HepG2 (cell line): ENCODE results near the gene GPR62. TPM values are rescaled to one million over a fixed set of nuclear protein-coding genes. Genes with fewer than 3 reads are reported as not detected.
A peak's percentile ranks its signal among the peaks of the same experiment; 100 is the strongest.

Experiments
- ATF2 ChIP-seq: sonication (generic); formaldehyde crosslinking; IDR thresholded peaks from 2 replicates; pipeline ENCODE4 v1.4.0; 2020; ENCODE audit warnings: missing genetic modification reagents
- CC2D1A ChIP-seq: sonication (generic); formaldehyde crosslinking; IDR thresholded peaks from 2 replicates; pipeline ENCODE4 v1.8.1; 2023; ENCODE audit warnings: mild to moderate bottlenecking, missing genetic modification reagents
- GLMP ChIP-seq: sonication (generic); formaldehyde crosslinking; IDR thresholded peaks from 2 replicates; pipeline ENCODE4 v1.9.0; 2021; ENCODE audit warnings: missing genetic modification reagents, mild to moderate bottlenecking, borderline replicate concordance
- HDAC1 ChIP-seq: sonication (generic); formaldehyde crosslinking; IDR thresholded peaks from 2 replicates; pipeline ENCODE4 v1.5.1; 2020; ENCODE audit warnings: mild to moderate bottlenecking, missing genetic modification reagents
- HES4 ChIP-seq: sonication (generic); formaldehyde crosslinking; IDR thresholded peaks from 2 replicates; pipeline ENCODE4 v1.9.0; 2021; ENCODE audit warnings: mild to moderate bottlenecking, missing genetic modification reagents, borderline replicate concordance
- HINFP ChIP-seq: sonication (generic); formaldehyde crosslinking; IDR thresholded peaks from 2 replicates; pipeline ENCODE4 v1.4.0; 2020; ENCODE audit warnings: low read depth, mild to moderate bottlenecking, missing genetic modification reagents
- HMGA1 ChIP-seq: sonication (generic); formaldehyde crosslinking; conservative IDR thresholded peaks from 2 replicates; pipeline ENCODE4 v1.4.0; 2020; ENCODE audit warnings: missing genetic modification reagents
- KAT7 ChIP-seq: IDR thresholded peaks from 2 replicates; pipeline ENCODE4 v1.6.1; 2018; ENCODE audit warnings: borderline replicate concordance, missing compliant biosample characterization
- MEIS1 ChIP-seq: sonication (generic); formaldehyde crosslinking; IDR thresholded peaks from 2 replicates; pipeline ENCODE4 v1.9.0; 2021; ENCODE audit warnings: mild to moderate bottlenecking, missing genetic modification reagents, moderate library complexity, borderline replicate concordance
- NR2F2 ChIP-seq: IDR thresholded peaks from 2 replicates; pipeline ENCODE4 v1.6.1; 2012; ENCODE audit warnings: low read depth, inconsistent platforms, borderline replicate concordance
- POLR2AphosphoS5 ChIP-seq: IDR thresholded peaks from 2 replicates; pipeline ENCODE4 v1.6.1; 2012; ENCODE audit warnings: low read depth, low read length
- RNF2 ChIP-seq: fragments of 450-650 bp; conservative IDR thresholded peaks from 2 replicates; pipeline ENCODE4 v1.6.1; 2016; ENCODE audit warnings: low read depth
- SNAPC4 ChIP-seq: sonication (generic); formaldehyde crosslinking; IDR thresholded peaks from 2 replicates; pipeline ENCODE4 v1.4.0; 2020; ENCODE audit warnings: mild to moderate bottlenecking, missing genetic modification reagents
- THAP8 ChIP-seq: sonication (generic); formaldehyde crosslinking; IDR thresholded peaks from 2 replicates; pipeline ENCODE4 v1.5.1; 2020; ENCODE audit warnings: missing genetic modification reagents, mild to moderate bottlenecking, borderline replicate concordance
- ZKSCAN1 ChIP-seq: fragments of 150-350 bp; IDR thresholded peaks from 2 replicates; pipeline ENCODE4 v1.6.1; 2014; ENCODE audit warnings: low read length
- ZMAT3 ChIP-seq: sonication (generic); formaldehyde crosslinking; conservative IDR thresholded peaks from 2 replicates; pipeline ENCODE4 v1.7.0; 2021; ENCODE audit warnings: missing genetic modification reagents
- ZNF143 ChIP-seq: sonication (generic); formaldehyde crosslinking; IDR thresholded peaks from 2 replicates; pipeline ENCODE4 v1.4.0; 2020; ENCODE audit warnings: missing genetic modification reagents
- ZNF510 ChIP-seq: sonication (generic); formaldehyde crosslinking; IDR thresholded peaks from 2 replicates; pipeline ENCODE4 v1.4.0; 2020; ENCODE audit warnings: low read depth, mild to moderate bottlenecking, missing genetic modification reagents
- ZNF652 ChIP-seq: IDR thresholded peaks from 2 replicates; pipeline ENCODE4 v1.6.1; 2016; ENCODE audit warnings: low read depth, borderline replicate concordance
- ZNF772 ChIP-seq: sonication (generic); formaldehyde crosslinking; IDR thresholded peaks from 2 replicates; pipeline ENCODE4 v1.5.0; 2020; ENCODE audit warnings: mild to moderate bottlenecking, missing genetic modification reagents
- ZNF879 ChIP-seq: sonication (generic); formaldehyde crosslinking; IDR thresholded peaks from 2 replicates; pipeline ENCODE4 v1.8.1; 2023; ENCODE audit warnings: missing genetic modification reagents
- polyA plus RNA-seq, 8 experiments: library from polyadenylated mRNA; depleted of rRNA in 3 of 8; stranded (reverse) in 7 of 8; unstranded in 1 of 8; fragments of >200 nt; fragmentation: Illumina TruSeq in 4 of 8; extraction: Trizol in 4 of 8; gene quantifications; 2 replicates each; pipeline versions ENCODE4 v1.2.1 to v1.2.3, GENCODE V29; 2011 to 2016; ENCODE audit warnings: low read depth in 4 of 8, missing spikeins in 1 of 8, mixed read lengths in 1 of 8; ENCODE audit not compliant: insufficient read depth in 1 of 8
- total RNA-seq, 5 experiments: library from RNA; depleted of rRNA; stranded (reverse); fragments of >200 nt; fragmentation: Illumina TruSeq; extraction: Trizol; gene quantifications; 2 replicates each; pipeline ENCODE4 v1.2.3, GENCODE V29; 2016; ENCODE audit warnings: low read depth in 1 of 5

GPR62 gene
- total and polyA plus RNA-seq, 2 of the 13 experiments (the other 11 are each of a cell fraction or from before 2014, with no cell fraction given) = not detected

GRCh38 chr3:51982838-51983577, 27.8 kb downstream of the GPR62 start, which contains the start of gene ACY1 (continued):
- no peak for TF ChIP-seq SNAPC4 (CRISPR knock-in tag)
- TF ChIP-seq POLR2AphosphoS5 = peak; percentile 98
- TF ChIP-seq HMGA1 (CRISPR knock-in tag) = no peak
- no peak for TF ChIP-seq ZKSCAN1
- peak; percentile 16; the same call in 1 of the 2 replicates for TF ChIP-seq ATF2 (CRISPR knock-in tag)
- peak; percentile 96 for TF ChIP-seq ZNF772 (CRISPR knock-in tag)
- no peak for TF ChIP-seq HES4 (CRISPR knock-in tag)
- TF ChIP-seq GLMP (CRISPR knock-in tag) = no peak
- peak; percentile 93 for TF ChIP-seq MEIS1 (CRISPR knock-in tag)
- no peak for TF ChIP-seq CC2D1A (CRISPR knock-in tag)
- peak; percentile 89; the same call in 1 of the 2 replicates for TF ChIP-seq ZMAT3 (CRISPR knock-in tag)
- TF ChIP-seq NR2F2 = peak; percentile 68; the same call in 1 of the 2 replicates
- peak; percentile 94 for TF ChIP-seq HINFP (CRISPR knock-in tag)
- no peak for TF ChIP-seq ZNF879 (CRISPR knock-in tag)
- TF ChIP-seq ZNF510 (CRISPR knock-in tag) = peak; percentile 7; the same call in 1 of the 2 replicates
- no peak for TF ChIP-seq THAP8
- TF ChIP-seq HDAC1 (CRISPR knock-in tag) = peak; percentile 96
- TF ChIP-seq ZNF143 (CRISPR knock-in tag) = peak; percentile 57; the same call in 1 of the 2 replicates
- no peak for TF ChIP-seq ZNF652 (CRISPR knock-in tag)
- TF ChIP-seq RNF2 = no peak
- TF ChIP-seq KAT7 (CRISPR knock-in tag) = no peak
